ENCODE data around the gene PUSL1. TPM values are rescaled to one million over a fixed set of nuclear protein-coding genes. Genes with fewer than 3 reads are reported as not detected.

Gene PUSL1, protein sequence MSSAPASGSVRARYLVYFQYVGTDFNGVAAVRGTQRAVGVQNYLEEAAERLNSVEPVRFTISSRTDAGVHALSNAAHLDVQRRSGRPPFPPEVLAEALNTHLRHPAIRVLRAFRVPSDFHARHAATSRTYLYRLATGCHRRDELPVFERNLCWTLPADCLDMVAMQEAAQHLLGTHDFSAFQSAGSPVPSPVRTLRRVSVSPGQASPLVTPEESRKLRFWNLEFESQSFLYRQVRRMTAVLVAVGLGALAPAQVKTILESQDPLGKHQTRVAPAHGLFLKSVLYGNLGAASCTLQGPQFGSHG
- polyA plus RNA-seq (2014; cell fraction: cytosol; rRNA removed), result 26.7 and 45.0 TPM in 2 replicates
- polyA plus RNA-seq (2014; cell fraction: nucleus; rRNA removed), result 39.6 and 44.2 TPM in 2 replicates

DNA sequence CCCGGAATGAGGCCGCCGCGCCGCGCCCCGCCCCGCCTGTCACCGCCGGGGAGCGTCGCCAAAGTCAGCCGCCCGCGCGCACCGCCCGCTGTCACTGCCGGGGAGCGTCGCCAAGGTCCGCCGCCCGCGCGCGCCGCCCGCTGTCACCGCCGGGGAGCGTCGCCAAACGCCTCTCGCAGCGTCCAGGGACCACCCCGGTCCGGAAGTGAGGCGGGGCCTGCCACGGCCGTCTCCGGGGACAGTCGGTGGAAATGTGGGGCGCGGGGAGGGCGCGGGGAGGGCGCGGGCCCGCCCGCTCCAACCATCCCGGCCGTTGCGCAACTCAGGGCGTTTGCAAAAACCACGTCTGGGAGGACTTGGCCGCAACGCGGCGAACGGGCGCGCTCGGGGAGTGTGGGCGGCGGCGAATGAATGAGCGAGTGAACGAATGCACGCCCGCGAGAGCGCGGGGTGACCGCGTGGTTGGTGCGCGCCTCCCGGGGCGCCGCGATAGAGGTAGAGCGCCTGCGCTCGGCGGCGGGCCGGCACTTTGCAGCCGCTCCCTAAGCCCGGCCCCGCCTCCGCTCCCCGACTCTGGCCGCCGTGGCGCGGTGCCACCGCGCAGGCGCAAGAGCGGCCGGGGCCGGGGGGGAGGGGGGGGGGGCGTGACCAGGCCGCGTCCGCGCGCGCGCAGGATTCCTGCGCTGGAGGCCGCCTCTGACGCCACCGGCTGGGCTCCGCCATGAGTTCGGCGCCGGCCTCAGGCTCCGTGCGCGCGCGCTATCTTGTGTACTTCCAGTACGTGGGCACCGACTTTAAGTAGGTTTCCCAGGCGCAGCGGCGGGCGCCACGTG is at the start of gene PUSL1, which contains the start of gene ACAP3:
PUSL1 (plus strand) TSS at position 675 of the 833 bp plus-strand sequence; CDS start at position 722, 47 bp downstream.
ACAP3 (minus strand) TSS at position 8 of the 833 bp plus-strand sequence. CDS start 115 bp downstream, outside the sequence.
- peak; percentile 86 for DNase-seq (ENCODE audit: low spot score)

DNA sequence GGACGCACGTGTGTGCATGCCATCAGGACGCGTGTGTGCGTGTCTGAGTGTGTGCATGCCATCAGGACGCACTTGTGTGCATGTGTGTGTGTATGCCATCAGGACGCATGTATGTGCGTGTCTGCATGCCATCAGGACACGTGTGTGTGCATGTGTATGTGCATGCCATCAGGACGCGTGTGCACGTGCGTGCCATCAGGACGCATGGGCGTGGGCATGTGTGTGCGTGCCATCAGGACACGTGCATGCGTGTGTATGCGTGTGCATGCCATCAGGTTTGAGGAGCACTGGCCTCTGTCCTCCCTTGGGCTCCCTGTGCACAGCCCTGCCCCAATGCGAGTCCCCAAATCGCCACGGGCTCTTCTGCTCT is 49.3 kb upstream of the PUSL1 start:
- no peak for DNase-seq (ENCODE audit: low spot score)

DNA sequence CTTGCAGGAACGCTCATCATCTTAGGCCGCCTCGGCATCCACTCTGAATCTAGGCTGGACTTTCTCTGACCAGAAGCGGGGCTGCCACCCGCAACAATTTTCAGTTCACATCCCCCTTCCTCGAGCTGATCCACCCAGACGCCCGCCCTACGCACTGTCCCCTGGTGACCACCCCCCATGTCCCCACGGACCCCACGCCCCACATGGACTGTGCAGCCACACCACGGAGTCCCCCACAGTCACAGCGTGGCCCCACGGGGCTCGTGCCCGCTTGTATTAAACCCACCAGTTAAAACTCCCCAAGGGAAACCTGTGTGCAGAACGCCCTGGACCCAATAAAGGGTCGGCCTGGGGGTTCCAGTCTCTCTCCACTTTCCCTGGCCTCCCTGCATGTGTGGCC is 48.9 kb upstream of the PUSL1 start:
- DNase-seq (ENCODE audit: low spot score), result no peak

DNA sequence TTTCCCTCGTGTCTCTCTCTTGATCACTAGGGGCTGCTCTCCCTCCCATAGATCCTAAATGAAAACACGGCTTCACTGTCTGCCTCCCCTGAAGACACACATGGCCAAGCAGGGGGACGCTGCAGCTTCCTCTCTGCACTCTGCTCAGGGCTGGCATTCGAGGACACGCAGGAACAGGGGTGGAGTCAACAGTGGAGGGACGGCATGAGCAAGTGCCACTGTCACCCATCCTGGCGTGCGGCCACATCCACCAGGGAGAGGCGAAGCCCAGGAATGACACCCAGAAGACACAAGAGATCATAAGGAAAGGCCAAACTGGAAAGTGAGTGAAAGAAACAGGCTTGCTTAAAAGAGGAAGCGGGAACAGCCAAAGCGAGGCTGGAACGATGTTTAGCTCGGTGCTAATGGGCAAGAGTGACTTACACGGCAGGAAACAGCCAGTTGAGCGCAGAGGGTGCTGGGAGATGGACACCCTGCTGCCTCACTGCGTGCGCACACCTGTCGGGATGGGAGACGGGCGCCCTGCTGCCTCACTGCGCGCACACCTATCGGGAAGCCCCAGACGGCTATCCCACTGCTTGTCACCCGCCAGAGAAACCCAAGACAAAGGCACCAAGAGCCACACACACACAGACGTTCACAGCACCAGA is 48.3 kb upstream of the PUSL1 start:
- no peak for DNase-seq (ENCODE audit: low spot score)

DNA sequence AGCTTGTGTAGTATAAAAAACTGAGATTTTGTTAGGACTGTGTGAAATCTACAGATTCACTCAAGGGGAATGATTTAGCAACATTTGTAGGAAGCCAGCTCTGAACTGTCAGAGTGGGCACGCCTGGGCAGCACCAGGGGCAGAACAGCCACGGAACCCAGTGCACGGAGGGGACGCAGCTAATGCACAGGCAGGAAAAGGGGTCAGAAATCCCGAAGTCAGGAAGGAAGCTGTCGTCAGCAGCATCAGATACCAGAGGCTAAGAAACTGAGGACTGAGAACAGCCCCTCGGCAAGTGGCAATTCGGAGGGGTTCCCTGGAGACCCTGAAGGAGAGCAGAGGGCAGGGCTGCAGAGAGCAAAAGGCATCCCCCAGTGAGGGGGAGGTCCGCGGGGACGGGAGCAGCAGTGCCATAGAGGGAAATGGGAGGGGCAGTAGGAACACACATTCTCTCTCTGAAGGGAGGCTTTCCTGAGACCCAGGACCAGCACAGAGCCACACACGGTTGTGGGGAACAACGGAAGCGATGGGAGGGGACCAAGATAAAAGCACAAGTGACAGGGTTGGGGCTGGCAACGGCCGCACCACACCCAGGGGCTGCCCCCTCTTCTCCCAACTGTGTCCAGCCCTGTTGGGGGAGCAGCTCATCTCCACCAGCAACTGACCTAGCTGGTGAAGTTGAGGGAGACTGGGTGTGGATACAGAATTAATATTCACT is 47.4 kb upstream of the PUSL1 start:
- DNase-seq (ENCODE audit: low spot score), result no peak

DNA sequence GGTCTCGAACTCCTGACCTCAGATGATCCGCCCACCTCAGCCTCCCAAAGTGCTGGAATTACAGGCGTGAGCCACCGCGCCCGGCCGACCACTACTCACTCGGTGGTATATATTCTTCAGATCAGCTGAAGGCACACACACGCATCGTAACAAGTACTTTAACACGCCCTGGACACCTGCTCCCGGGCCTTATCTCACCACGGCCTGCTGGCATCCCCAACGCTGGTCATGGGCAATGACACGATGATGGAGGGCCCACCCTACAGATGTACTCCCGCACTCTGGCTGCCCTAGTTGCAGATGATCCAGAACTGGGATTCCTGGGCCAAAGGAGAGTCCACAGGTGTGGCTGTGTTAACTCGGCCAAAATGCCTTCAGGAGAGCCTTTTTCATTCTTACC is 46.3 kb upstream of the PUSL1 start:
- no peak for DNase-seq (ENCODE audit: low spot score)

DNA sequence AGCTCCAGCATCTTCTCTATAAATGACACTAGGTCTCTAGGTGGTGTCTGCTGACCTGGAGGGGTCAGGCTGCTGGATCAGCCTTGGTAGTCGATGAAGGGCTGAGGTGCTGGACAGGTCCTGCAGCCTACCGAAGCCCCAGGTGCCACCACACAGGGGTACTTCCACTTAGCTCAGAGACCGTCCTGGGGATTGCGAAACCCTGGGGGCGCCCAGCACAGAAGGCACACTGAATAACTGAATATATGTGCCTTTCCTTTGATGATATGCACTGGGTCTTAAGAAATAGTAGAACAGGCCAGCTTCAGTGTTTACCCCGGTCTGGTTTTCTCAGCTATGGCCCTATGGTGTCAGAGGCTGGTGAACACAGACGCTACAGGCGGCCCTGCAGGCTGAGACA is 45.6 kb upstream of the PUSL1 start:
- DNase-seq (ENCODE audit: low spot score), result no peak

DNA sequence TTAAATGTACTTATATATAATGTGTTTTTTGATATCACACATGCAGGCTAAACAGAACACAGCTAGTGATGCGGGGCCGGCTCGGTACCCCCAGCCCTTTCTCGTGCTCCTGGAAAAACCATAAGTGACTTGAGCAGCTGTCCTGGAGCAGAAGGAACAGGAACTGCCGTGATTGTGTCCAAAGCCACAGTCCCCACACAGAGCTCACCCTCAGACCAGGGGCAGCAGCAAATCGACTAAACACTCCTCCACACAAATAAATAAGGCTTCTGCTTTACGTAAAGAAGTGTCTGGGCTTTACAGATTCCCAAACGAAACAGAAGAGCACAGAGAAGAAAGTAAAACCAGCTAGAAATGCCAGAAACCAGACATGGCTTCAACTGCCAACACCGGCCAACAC is 44.4 kb upstream of the PUSL1 start:
- no peak for DNase-seq (ENCODE audit: low spot score)

DNA sequence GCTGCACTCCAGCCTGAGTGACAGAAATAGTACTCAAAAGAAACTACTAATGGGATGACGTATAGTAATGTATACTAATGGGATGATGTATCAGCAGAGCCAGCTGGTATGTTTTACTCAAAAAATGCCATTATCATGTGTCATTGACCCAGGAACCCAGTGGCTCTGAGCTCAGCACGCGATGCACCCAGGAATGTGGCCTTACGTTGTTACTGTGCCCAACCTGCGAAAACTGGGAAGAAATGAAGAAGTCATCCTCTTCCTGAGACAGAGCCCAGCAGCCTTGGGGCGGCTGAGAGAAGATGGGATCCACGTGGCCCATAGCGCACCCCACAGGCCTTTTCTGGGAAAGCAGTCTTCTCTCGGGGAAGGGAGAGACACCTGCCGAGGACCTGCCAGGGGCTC is 43.5 kb upstream of the PUSL1 start:
- no peak for DNase-seq (ENCODE audit: low spot score)

DNA sequence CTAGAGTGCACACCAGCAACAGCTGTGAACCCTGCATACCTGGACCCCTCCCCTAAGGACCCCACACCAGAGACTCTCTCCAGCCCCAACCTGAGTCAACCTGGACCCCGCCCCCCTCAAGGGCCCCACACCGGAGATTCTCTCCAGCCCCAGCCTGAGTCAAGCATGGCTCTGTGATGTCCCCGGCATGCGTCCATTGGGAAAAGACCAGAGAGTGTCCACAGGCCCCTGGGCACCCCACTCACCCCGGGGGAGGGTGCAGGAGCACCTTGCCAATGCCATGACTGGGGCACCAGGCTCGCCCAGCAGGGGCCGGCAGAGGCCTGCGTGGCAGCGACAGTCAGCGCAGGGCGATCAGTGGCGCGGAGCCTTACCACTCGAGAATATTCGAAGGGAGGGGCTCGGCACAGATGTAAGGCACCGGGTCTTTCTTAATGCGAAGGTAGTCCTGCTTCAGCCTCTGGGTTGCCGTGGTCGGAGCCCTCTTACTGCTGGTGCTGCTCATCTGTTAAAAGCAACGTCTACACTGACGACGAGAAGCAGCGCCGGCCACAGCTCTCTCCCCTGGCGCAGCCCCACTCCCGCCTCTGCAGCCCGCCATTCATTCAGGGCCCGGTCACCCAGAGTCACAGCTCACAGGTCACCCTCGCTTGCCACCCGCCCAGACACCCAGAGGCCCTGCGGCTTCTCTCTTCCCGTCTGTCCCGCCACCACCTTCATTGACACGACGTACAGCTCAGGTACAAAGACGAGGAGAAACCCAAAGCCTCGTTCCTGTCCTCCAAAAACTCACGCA is 40.7 kb upstream of the PUSL1 start:
- no peak for DNase-seq (ENCODE audit: low spot score)

DNA sequence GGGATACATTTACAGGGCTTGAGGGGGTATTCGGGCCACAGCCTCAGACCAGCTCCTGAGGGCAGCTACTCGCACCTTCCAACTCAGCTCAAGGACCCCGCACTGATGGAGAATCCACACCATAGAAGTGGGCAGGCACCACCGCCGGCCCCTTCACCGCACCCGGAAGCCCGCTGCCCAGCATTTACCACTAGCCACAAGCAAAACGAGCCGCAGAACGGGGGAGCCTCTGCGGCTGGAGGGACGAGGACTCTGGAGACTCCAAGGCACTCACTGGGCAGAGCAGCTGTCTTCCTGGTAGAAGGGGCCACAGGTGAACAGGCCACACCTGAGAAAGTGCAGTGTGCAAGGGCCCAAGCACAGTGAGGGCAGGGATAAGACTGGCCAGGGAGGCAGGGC is 40.1 kb upstream of the PUSL1 start:
- no peak for DNase-seq (ENCODE audit: low spot score)

DNA sequence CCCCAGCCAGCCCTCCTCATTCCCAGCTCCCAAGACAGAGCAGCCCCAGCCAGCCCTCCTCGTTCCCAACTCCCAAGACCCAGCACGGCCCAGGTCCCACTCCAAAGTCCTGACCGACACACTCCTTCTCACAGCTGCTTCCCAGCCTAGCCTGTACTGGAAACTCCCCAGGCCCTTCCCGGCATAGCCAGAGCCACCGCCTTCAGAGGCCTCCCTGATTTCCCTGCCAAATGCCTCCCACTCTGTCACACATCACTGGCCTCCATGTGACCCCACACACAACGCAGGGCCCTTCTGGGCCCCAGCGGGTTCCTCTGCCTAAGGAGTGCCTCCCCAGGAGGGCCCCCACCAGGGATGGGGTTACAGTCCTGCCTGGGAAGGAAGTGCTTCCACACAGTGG is 37.6 kb upstream of the PUSL1 start:
- no peak for DNase-seq (ENCODE audit: low spot score)

DNA sequence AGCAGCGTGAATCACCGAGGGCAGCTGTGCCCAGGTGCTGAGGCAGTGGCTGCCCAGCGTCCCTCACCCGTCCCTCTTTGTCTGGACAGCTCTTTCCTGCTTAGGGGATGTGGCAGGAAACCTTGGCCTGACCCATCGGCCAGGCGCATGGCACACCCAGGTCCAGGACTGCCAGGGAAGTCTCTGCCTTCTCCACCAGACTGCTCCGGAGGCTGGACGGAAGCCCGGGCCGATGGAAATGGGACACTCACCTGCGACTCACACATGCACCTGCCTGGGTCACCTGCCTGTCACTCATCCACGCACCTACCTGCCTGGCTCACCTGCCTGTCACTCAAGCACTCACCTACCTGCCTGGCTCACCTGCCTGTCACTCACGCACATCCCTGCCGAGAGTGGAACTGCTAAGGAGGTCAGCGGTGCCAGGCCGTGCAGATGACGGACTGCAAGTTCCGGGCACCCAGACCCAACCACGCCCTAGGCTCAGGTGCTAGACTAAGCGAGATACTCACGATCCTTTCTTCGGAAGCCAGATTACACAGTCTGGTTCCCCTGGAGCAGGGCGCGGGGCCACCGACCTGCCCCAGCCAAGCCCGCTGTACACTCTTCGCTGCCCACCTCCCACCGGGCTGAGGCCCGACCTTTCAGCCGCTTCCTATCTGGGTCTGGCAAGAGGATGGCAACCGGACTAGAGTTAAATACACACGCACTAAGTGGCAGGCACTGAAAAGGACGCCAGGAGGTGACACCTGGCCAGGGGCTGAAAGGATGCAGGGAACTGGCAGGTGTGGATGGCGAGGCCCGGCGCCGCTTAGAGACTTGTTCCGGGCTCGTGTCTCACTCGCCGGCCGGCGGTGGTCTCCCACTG is 35.8 kb upstream of the PUSL1 start:
- DNase-seq (ENCODE audit: low spot score), result no peak

DNA sequence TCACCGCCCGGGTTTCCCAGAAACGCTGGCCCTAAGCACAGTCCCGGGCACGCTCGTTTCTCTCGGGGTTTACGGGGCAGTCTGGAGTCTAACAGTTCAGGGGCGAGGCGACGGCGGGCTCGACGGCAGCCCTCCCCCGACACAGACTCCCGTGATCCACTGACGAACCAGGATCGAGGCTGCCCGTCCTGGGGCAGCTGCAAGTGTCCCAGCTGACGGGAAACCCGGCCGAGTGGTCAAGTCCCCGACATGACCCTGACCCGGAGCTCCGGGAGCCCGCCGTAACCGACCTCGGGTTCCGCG is 35.2 kb upstream of the PUSL1 start:
- DNase-seq (ENCODE audit: low spot score), result no peak

DNA sequence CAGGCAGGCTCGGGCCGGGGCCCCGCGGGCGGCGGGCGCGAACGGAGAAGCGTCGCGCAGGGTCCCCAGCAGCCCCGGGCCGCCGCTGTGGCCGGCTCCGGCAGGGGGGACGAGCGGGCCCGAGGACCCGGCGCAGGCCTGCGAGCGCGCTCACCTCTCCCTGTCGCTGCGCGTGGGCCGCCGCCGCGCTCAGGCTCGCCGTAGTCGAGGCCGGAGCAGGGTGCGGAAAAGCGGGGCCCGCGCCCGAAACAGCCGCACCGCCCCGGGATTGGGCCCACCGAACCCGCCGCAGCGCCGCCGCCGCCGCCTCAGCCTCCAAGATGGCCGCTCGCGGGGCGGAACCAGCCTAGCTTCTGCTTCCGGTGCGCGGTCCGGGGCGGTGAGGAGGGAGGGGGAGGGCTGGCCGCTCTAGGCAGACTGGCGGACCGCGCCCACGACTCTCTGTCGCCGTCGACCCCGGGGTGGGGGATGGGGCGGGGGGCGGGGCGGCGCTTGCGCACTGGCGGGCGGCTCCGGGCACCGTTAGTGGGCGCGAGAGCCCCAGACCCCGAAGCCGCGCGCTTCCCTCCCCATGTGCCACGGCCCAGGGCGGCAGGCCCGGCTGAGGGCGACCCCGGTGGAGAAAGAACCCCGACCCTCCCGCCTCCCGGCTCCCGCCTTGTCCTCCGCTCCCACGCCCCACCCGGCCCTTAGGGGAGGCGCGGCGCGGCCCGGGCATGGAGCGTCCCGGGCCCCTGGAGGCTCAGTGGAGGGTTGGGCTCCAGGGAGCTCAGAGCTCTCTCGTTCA is 34.7 kb upstream of the PUSL1 start, which contains the start of gene UBE2J2:
UBE2J2 (minus strand) TSS at position 343 of the 787 bp plus-strand sequence. CDS start 5,862 bp downstream, outside the sequence.
- DNase-seq (ENCODE audit: low spot score), result peak; percentile 75

DNA sequence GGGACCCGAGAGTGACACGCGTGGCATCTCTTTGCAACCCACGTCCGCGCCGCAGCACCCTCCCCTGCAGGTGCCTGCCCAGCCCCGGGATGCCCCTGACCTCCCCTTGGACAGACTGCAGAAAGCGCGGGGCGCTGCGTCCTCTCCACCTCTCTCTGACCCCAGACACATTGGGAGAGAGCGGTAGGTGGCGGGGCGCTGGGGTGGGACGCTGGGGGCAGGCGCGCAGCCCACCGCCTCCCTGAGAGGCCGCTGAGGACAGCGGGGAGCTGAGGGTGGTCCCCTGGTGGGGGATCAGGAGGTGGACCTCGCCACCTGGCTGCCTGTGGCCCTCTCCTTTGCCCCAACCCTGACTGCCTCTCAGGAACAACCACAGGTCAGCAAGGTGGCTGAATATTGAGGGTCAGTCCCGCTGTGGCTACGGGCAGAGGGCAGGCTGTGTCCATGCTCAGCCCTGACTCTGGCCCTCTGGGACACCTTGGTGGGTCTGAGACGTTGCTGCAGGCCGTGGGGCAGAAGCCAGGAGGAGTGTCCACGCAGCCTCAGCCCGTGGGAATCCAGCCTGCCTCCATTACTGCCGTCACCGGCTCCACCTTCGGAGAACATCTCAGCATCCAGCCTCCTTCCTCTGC is 34.0 kb upstream of the PUSL1 start:
- no peak for DNase-seq (ENCODE audit: low spot score)

DNA sequence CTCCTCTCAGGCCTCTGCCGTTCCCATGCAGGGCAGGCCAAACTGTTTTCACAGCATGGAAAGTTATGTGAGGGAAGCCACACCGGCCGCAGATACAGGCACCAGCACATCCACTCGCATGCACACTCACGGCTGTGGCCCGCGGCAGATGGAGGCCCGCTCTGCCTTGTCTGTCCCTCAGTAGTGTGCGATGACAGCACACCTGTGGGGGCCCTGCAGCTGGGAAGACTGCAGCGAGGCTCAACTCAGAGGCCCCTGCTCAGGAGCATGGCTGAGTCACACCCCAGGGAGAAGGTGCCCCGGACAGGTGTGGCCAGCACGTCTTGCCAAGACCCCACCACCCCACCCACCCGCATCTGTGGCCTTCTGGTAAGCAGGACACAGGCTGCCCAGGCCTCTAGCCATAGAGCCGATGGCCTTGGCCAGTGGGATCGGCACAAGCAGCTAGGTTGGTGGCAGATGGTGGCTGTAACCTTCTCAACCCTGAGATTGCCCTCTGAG is 33.4 kb upstream of the PUSL1 start:
- DNase-seq (ENCODE audit: low spot score), result no peak

DNA sequence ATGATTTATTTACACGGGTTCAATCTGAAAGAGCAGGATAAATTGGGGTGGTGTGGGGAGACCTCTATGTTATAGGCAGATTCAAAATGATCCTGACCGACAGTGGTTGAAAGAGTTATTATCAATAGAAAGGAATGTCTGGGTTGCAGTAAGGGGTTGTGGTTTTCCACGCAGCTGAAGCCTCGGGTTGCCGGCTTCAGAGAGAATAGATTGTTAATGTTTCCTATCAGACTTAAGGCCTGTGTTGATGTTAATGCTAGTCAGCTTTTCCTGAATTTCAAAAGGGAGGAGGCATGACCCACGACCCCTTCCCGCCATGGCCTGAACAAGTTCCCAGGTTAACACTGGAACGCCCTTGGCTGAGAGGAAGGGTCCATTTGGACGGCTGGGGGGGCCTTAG is 32.6 kb upstream of the PUSL1 start:
- DNase-seq (ENCODE audit: low spot score), result no peak

All from SK-N-DZ (cell line).